ENCODE measurements around the gene DGKI.
"Not testable (repeated sequence)": the region's sequence is repeated elsewhere in the genome, so short reads cannot be mapped to it uniquely, and the experiment has no call there.

Gene DGKI

DNA sequence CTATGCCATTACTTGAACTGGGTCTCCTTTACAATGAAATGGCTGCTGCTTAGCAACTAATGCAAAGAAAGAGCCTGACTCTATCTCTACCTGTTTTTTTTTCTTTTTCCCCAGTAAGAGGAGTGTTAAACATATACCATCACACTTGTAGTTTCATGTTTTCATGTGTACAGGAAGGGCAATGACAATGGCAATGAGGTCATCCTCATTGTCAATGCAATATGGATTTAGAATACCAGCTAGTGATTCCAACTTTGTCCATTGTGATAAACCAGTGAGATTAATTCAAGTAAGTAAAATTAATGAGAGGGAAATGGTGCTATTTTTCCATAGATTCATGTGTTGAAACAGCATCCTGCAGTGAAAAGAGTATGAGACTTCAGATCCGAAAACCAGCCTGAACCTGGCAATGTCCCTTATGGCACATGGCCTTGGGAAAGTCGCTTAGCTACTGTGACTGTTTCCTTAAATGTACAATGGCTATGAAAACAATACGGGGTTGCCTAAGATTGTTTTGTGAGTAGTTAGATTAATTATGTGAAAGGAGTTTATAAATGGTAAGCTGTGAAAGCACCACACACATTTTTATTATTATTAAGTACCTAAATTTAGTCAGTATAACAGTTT, 11.2 kb downstream of the DGKI start:
- no peak for DNase-seq

- no peak for DNase-seq
Observed at GRCh38 chr7:137834552-137834951, 12.2 kb downstream of the DGKI start.

DNA sequence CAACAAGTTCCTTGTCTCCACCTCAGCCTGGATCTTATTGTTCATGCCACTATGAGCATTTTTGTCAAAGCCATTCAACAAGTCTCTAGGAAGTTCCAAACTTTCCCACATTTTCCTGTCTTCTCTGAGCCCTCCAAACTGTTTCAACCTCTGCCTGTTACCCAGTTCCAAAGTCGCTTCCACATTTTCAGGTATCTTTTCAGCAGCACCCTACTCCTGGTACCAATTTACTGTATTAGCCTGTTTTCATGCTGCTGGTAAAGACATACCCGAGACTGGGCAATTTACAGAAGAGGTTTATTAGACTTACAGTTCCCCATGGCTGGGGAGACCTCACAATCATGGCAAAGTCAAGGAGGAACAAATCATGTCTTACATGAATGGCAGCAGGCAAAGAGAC, 13.8 kb downstream of the DGKI start:
- not testable (repeated sequence) for DNase-seq

- no peak for DNase-seq
Observed at GRCh38 chr7:137832382-137832781, 14.4 kb downstream of the DGKI start.

DNA sequence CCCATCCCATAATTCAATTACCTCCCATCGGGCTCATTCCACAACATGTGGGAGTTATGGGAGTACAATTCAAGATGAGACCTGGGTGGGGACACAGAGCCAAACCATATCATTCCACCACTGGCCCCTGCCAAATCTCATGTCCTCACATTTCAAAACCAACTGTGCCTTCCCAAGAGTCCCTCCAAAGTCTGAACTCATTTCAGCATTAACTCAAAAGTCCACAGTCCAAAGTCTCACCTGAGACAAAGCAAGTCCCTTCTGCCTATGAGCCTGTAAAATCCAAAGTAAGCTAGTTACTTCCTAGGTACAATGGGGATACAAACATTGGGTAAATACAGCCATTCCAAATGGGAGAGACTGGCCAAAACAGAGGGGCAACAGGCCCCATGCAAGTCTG, 15.2 kb downstream of the DGKI start:
- DNase-seq, result not testable (repeated sequence)

DNA sequence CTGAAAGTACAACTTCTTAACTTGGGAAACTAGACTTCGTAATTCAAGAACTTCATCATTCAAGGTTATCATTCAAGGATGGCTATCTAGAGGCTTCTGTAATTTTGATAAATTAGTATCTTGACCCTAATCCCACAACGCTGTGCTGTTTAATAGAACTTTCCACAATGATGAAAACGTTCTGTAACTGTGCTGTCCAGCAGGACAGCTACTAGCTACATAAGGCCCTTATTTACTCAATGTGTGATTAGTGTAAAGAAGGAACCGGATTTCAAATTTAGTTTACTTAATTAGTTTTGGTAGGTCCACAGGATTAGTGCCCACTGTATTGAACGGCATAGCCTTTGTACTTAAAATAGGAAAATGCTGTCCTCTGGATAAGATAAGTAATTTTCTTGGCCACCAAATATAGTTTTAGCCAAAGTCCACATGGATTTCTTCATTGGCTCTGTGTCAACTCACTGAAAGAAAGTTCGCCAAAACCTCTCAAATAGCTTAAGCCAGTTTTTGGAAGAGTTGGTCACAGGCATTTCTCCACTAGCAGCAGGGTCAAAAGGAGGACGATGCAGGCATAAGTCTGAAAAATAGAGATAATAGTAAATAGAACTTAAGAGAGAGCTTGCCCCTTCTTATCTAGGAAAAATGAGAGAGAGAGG, 17.3 kb downstream of the DGKI start:
- DNase-seq, result no peak

GRCh38 chr7:137828456-137828855, 18.3 kb downstream of the DGKI start:
- no peak for DNase-seq

DNA sequence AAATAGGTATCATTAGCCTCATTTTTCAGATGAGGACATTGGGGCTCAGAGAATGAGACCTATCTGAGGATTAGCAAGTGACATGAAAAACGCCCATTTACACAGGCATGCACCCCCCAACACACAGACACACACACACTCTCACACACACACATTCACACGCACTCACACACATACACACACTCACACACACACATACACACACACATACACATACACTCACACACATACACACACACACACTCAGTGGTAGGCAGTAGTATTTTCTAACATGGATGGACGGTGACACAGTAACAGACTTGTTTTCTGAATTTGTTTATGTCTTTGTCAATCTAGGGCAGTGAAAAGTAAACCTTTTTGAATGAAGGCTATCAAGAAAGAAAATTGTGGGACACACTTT, 21.3 kb downstream of the DGKI start:
- DNase-seq, result no peak

GRCh38 chr7:137820677-137821420, 25.9 kb downstream of the DGKI start:
- DNase-seq, result no peak

- no peak for DNase-seq
Observed at GRCh38 chr7:137820156-137820555, 26.6 kb downstream of the DGKI start.

DNA sequence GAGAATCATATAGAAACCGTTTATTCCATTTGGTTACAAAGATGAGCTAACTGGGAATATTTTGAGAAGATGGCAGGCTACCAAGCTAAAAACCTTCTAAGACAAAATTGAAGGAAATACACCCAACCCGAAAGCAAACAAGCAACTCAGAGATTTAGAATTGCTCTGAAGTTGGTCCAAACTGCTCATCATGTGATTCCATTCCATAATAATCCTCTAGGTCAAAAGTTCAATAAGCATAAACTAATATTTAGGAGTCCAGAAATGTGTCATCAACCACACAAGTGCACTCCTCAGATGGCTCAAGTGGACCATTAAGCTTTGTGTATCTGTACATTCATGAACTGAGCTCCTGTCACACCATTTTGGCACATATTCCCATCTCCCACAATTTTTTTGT, 28.7 kb downstream of the DGKI start:
- no peak for DNase-seq

DNA sequence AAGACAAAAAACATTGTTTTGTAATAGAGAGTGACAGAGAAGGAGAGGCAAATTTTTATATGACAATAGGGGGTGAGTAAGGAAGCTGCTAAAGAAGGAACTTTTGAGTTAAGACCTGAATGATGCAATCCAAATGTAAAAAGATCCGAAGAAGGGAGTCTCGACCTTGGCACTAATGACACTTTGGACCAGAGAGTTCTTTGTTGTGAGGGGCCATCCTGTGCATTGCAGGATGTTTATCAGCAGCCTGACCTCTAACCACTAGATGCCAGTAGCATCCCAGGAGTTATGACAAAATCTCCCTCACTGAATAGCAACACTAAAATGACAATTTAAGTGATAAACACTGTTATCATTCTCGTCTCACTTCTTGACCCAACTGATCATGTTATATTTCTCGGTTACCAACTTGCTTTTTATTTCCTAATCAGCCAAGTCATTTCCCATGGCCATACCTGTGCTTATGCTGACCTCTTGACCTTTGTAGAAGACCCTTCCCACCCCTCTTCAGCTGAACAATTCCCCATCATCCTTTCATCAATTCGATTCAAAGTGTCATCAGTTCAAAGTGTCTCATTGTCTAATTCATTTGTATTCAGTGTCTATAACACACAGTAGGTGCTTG, 30.0 kb downstream of the DGKI start:
- no peak for DNase-seq

- no peak for DNase-seq
Observed at GRCh38 chr7:137813541-137813940, 33.2 kb downstream of the DGKI start.

DNA sequence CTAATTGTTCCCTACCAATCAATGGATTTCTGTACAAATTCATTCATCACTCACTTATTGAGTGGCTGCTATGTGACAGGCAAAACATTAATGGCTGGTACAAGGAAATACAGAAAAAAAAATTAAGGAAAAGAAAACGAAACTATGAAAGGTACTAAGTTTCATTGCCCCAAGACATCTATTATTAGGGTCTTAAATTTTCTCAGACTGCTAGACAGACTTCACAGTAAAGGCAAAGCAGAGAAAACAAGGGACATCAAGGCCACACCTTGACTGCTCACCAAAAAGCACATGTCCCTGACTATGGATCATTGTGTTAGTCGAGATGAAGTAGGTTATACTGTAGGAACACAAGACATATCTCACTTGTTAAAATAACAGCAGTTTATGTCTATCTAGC, 36.5 kb downstream of the DGKI start:
- no peak for DNase-seq

- no peak for DNase-seq
Observed at GRCh38 chr7:137804836-137805235, 41.9 kb downstream of the DGKI start.

DNA sequence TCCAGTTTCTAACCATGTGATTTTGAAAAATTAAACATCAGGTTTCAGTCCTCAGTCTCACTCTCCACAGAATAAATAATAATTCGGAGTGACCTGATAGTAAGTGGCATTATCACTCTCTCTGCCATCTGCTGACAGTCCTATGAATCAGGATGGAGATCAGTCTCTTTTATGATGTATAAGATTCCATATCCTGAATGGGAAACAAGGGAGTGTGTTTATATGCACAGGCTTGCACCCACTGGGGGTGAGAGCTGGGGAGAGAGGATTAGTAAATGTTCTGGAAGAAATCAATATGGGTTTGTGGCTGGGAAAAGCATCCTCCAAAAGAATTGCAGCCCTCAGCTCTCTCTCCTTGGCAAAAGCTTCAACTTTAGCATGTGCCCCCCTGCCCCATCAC, 45.3 kb downstream of the DGKI start:
- no peak for DNase-seq

DNA sequence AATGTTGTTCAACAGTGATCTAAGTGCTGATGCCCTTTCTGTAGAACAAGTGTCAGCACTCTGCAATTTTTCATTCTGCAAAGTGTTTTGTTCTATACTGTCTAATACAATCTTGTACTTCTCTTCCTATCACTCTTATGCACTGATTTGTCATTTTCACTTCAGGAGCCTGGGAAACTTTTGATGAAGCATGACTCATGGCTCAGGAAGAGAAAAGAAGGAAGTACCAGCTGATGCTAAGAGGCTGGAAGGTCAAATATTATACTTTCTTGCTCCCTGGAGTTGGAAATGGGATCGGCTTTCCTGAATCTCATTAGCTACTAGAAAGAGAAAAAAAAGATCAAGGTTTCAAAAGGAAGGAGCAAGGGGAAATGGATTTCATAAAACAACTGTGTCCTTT, 45.8 kb downstream of the DGKI start:
- DNase-seq, result no peak

- no peak for DNase-seq
Observed at GRCh38 chr7:137798073-137798763, 48.6 kb downstream of the DGKI start.

- DNase-seq, result no peak
Observed at GRCh38 chr7:137795211-137795610, 51.6 kb downstream of the DGKI start.

DNA sequence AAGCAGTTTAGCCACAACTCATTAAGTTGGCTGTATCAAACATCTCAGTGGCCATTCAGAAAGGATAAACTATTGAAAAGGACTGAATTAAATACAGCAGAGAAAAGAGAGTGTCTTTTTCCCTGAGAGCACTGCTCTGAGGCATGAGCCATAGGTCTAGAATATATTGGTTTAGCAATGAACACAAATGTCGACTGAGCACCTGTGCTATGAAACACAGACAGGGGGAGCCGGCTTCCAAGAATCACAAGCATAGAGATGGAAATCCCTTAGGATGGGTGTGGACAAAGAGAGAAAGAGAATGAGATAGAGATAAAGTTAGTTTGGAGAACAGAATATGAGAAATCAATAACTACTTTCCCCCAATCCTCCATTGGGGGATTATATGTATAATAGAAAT, 54.8 kb downstream of the DGKI start:
- no peak for DNase-seq

DNA sequence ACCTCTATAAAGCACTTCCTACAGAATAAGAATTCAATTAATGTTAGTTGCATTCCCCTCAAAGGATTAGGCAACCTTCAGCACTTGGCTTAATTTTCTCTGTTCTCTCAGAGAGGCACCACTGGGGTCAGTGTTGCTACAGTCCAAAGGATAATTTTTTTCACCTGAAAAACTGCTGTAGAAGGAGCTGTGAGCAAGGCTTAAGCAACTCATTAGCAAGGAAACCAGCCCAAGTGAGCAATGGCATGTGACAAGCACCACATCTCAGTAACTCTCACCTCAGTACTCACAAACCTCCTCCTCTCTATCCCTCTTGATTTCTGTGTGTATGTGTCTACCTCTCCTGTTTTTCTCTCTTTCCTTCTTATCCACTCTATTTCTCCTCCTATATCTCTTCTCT, 55.9 kb downstream of the DGKI start:
- DNase-seq, result no peak

DNA sequence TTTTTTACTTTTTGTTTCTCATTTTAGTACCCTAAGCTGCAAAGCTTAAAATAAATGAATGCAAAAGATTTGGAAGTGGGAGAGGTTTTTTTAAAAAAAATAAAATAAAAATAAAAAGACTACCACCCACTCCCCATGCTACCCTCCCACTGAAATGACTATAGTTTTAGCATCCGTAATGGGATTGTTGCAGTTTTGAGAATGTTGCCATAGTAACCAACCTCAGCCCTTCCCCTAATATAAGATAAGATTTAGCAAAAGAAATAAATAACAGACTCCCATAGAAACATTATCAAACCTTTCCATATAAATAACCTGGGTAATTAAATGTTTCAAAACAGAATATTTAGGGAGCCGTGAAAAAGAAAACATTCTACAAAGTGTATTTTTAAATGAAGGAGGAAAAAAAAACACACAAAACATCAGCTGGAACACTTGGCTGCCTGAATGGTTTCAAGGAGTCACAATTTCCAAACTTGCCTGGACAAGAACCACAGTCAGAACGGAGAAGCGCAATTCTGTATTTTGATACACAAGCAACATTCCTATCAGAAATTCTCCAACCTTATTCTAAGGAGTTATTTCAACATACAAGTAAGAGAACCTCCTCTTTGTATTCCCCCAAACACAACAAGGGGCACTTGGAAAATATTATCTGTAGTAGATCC, 57.4 kb downstream of the DGKI start:
- no peak for DNase-seq
